SKM-1 (cell line): Measurements from ENCODE around the gene MAPK1IP1L.
"Not testable (repeated sequence)": the region's sequence is repeated elsewhere in the genome, so short reads cannot be mapped to it uniquely, and the experiment has no call there.

Experiments
- DNase-seq: peaks from one replicate; lab custom pipeline; 2025; ENCODE audit not compliant: unreplicated experiment; lab: John Stamatoyannopoulos, UW

The MAPK1IP1L gene

GRCh38 chr14:55053500-55053899 is 2.1 kb downstream of the MAPK1IP1L start:
- DNase-seq, result no peak

- no peak for DNase-seq
Measured at GRCh38 chr14:55054098-55054497, 2.7 kb downstream of the MAPK1IP1L start.

GRCh38 chr14:55057919-55058318 is 6.5 kb downstream of the MAPK1IP1L start:
- no peak for DNase-seq

- DNase-seq, result no peak
Measured at GRCh38 chr14:55059333-55059732, 7.9 kb downstream of the MAPK1IP1L start.

- no peak for DNase-seq
Measured at GRCh38 chr14:55062517-55063351, 11.3 kb downstream of the MAPK1IP1L start.

- DNase-seq, result not testable (repeated sequence)
Measured at GRCh38 chr14:55064896-55065295, 13.4 kb downstream of the MAPK1IP1L start.

GRCh38 chr14:55065411-55065810 is 14.0 kb downstream of the MAPK1IP1L start:
- DNase-seq, result no peak

- DNase-seq, result no peak
Measured at GRCh38 chr14:55066223-55066622, 14.8 kb downstream of the MAPK1IP1L start.

GRCh38 chr14:55070981-55071411 is 19.5 kb downstream of the MAPK1IP1L start:
- no peak for DNase-seq

- DNase-seq, result no peak
Measured at GRCh38 chr14:55071870-55072640, 20.6 kb downstream of the MAPK1IP1L start.

GRCh38 chr14:55073856-55074255 is 22.4 kb downstream of the MAPK1IP1L start:
- no peak for DNase-seq

- no peak for DNase-seq
Measured at GRCh38 chr14:55074662-55075061, 23.2 kb downstream of the MAPK1IP1L start.

GRCh38 chr14:55075628-55076175 is 24.3 kb downstream of the MAPK1IP1L start:
- no peak for DNase-seq

- no peak for DNase-seq
Measured at GRCh38 chr14:55077170-55078151, 26.0 kb downstream of the MAPK1IP1L start.

GRCh38 chr14:55079961-55080360 is 28.5 kb downstream of the MAPK1IP1L start:
- not testable (repeated sequence) for DNase-seq

- no peak for DNase-seq
Measured at GRCh38 chr14:55084401-55085059, 33.1 kb downstream of the MAPK1IP1L start.

- no peak for DNase-seq
Measured at GRCh38 chr14:55085060-55085660, 33.7 kb downstream of the MAPK1IP1L start.

- no peak for DNase-seq
Measured at GRCh38 chr14:55086938-55087337, 35.5 kb downstream of the MAPK1IP1L start.

GRCh38 chr14:55088356-55088755 is 36.9 kb downstream of the MAPK1IP1L start:
- no peak for DNase-seq

- no peak for DNase-seq
Measured at GRCh38 chr14:55092341-55092740, 40.9 kb downstream of the MAPK1IP1L start.
